GM12878 (cell line): ENCODE results near the gene LMTK2. TPM values are rescaled to one million over a fixed set of nuclear protein-coding genes. Genes with fewer than 3 reads are reported as not detected.
"Not testable (repeated sequence)": the region's sequence is repeated elsewhere in the genome, so short reads cannot be mapped to it uniquely, and the experiment has no call there.

Experiments used
- ATAC-seq: fragments of 200-7000 bp; cut with Tn5 transposase; 3 replicates; pipeline ENCODE4 v1.9.1; 2020; ENCODE audit warnings: mild to moderate bottlenecking, moderate library complexity
- BruUV-seq: library from RNA; stranded (reverse); fragments of 400-500 nt; replicated peaks from 2 replicates; lab custom pipeline; 2021; lab: Mats Ljungman, UMichigan
- CTCF ChIA-PET: fragments of 300-600 bp; sonication (Branson Sonifier 250); formaldehyde crosslinking; extraction: SDS; loops from one replicate; lab custom pipeline; 2021; ENCODE audit warnings: inconsistent platforms; lab: Yijun Ruan, JAX
- POLR2A ChIA-PET: fragments of 350-600 bp; formaldehyde crosslinking; extraction: SDS; loops from one replicate; lab custom pipeline; 2021; ENCODE audit warnings: inconsistent platforms; lab: Charles Lee
- RAD21 ChIA-PET: fragments of 300-600 bp; sonication (Branson Sonifier 250); formaldehyde crosslinking; loops from one replicate; lab custom pipeline; 2023; ENCODE audit warnings: antibody characterized with exemption; ENCODE audit not compliant: unreplicated experiment; lab: Charles Lee
- SMC1A ChIA-PET: fragments of 300-600 bp; sonication (Branson Sonifier 250); formaldehyde crosslinking; loops from one replicate; lab custom pipeline; 2023; ENCODE audit not compliant: unreplicated experiment, uncharacterized antibody; lab: Charles Lee
- DNase-seq: peaks from one replicate; pipeline ENCODE4 v3.0.0-alpha.2; 2011; ENCODE audit warnings: low read depth, low spot score
- FAIRE-seq: peaks from 3 replicates; lab custom pipeline; 2011; peaks lifted over from hg19 to GRCh38; lab: Jason Lieb, UNC
- H2AFZ ChIP-seq: 2 replicates; pipeline ENCODE4 v1.6.0; 2011; ENCODE audit warnings: low read depth, low read length, control low read depth; ENCODE audit not compliant: control insufficient read depth
- H3K27ac ChIP-seq: 2 replicates; pipeline ENCODE4 v1.5.1; 2011; ENCODE audit warnings: control low read depth; ENCODE audit not compliant: control insufficient read depth, insufficient read depth
- H3K27me3 ChIP-seq, 2 experiments: replicated peaks in 1 of 2; 2 replicates each; pipeline versions ENCODE4 v1.6.0 to v1.6.1; 2011; ENCODE audit warnings: low read length in 1 of 2; ENCODE audit not compliant: control insufficient read depth in 2 of 2, insufficient read depth in 2 of 2
- H3K36me3 ChIP-seq, 2 experiments: 2 replicates each; pipeline ENCODE4 v1.5.1; 2011; ENCODE audit warnings: low read length in 1 of 2; ENCODE audit not compliant: control insufficient read depth in 2 of 2, insufficient read depth in 2 of 2
- H3K4me1 ChIP-seq: 2 replicates; pipeline ENCODE4 v1.6.1; 2011; ENCODE audit warnings: mild to moderate bottlenecking, low read length, moderate library complexity, mixed read lengths; ENCODE audit not compliant: control insufficient read depth, insufficient read depth
- H3K4me2 ChIP-seq: 2 replicates; pipeline ENCODE4 v1.6.0; 2011; ENCODE audit warnings: control low read depth; ENCODE audit not compliant: control insufficient read depth, insufficient read depth
- H3K4me3 ChIP-seq: fragments of 200-600 bp; sonication (generic); 2 replicates; pipeline ENCODE4 v1.5.1; 2016
- H3K79me2 ChIP-seq: 2 replicates; pipeline ENCODE4 v1.6.0; 2011; ENCODE audit warnings: low read length; ENCODE audit not compliant: control insufficient read depth, insufficient read depth
- H3K9ac ChIP-seq: 2 replicates; pipeline ENCODE4 v1.8.0; 2011; ENCODE audit warnings: low read length, control low read depth, mixed read lengths; ENCODE audit not compliant: control insufficient read depth, insufficient read depth
- H3K9me3 ChIP-seq: replicated peaks from 3 replicates; pipeline ENCODE4 v1.5.1; 2011; ENCODE audit warnings: mild to moderate bottlenecking, low read length; ENCODE audit not compliant: control insufficient read depth, insufficient read depth
- H4K20me1 ChIP-seq: 2 replicates; pipeline ENCODE4 v1.6.0; 2011; ENCODE audit not compliant: control insufficient read depth, insufficient read depth
- BCL3 ChIP-seq: IDR thresholded peaks from 2 replicates; pipeline ENCODE4 v1.6.1; 2011; ENCODE audit warnings: borderline replicate concordance, low read depth, mild to moderate bottlenecking, moderate library complexity, low read length; ENCODE audit not compliant: insufficient read depth, poor library complexity, severe bottlenecking
- IRF4 ChIP-seq: IDR thresholded peaks from 2 replicates; pipeline ENCODE4 v1.6.1; 2011; ENCODE audit warnings: low read depth, low read length
- JUNB ChIP-seq: IDR thresholded peaks from 2 replicates; pipeline ENCODE4 v1.6.1; 2016; ENCODE audit warnings: antibody characterized with exemption, mild to moderate bottlenecking
- NFIC ChIP-seq: IDR thresholded peaks from 2 replicates; pipeline ENCODE4 v1.6.1; 2012; ENCODE audit warnings: low read depth, mild to moderate bottlenecking, inconsistent platforms, low read length, moderate library complexity
- RUNX3 ChIP-seq: IDR thresholded peaks from 2 replicates; pipeline ENCODE4 v1.6.1; 2012; ENCODE audit warnings: low read length, inconsistent platforms
- USF2 ChIP-seq: IDR thresholded peaks from 2 replicates; pipeline ENCODE4 v1.6.1; 2011; ENCODE audit warnings: low read depth, low read length, improper control_type of control experiment, borderline replicate concordance
- WGBS: methylation state at CpG from one replicate; pipeline ENCODE4 v1.1.6; 2016; ENCODE audit warnings: low lambda C conversion rate; ENCODE audit not compliant: insufficient replicate concordance, insufficient coverage; ENCODE audit errors: missing lambda C conversion rate; 5-methylcytosine and 5-hydroxymethylcytosine counted together
- in situ Hi-C: fragments of 300-500 bp; cut with MboI; formaldehyde crosslinking; loops from 9 replicates; pipeline ENCODE4 v1.14.3; 2018; ENCODE audit warnings: mixed read lengths
- intact Hi-C: fragments of 100-400 bp; cut with micrococcal nuclease; formaldehyde crosslinking; loops from one replicate; pipeline ENCODE4 v1.14.2; 2022; ENCODE audit not compliant: unreplicated experiment
- polyA plus RNA-seq, 11 experiments: library from polyadenylated mRNA; depleted of rRNA in 4 of 11; unstranded in 6 of 11; stranded (reverse) in 5 of 11; fragments of >200 nt; fragmentation: Nextera tagmentation in 4 of 11; fragmentation: Illumina TruSeq in 1 of 11; extraction: Ambion mirVana in 4 of 11; extraction: Trizol in 1 of 11; gene quantifications; 1 replicate in 1 of 11; 2 replicates in 10 of 11; pipeline versions ENCODE4 v1.2.1 to v1.2.3, GENCODE V29; 2011 to 2016; ENCODE audit warnings: inconsistent platforms in 2 of 11, missing spikeins in 2 of 11, low read depth in 1 of 11
- total RNA-seq, 4 experiments: library from RNA; depleted of rRNA in 3 of 4; stranded (reverse); fragments of >200 nt in 3 of 4; fragmentation: Illumina TruSeq in 1 of 4; extraction: Trizol in 1 of 4; gene quantifications; 2 replicates each; pipeline versions ENCODE4 v1.2.1 to v1.2.3, GENCODE V29; 2013 to 2021

Gene LMTK2
- total and polyA plus RNA-seq, 10 of the 15 experiments (the other 5 are each of a cell fraction or from before 2014, with no cell fraction given): 0.68 to 8.7 (median 4.6) TPM

GRCh38 chr7:98219382-98219781 lies 112.7 kb downstream of the LMTK2 start:
- not testable (repeated sequence) for BruUV-seq, H3K36me3 ChIP-seq
- WGBS: 24% methylated on average over 6 of the region's 6 CpGs

GRCh38 chr7:98221611-98222532 lies 115.2 kb downstream of the LMTK2 start:
- H3K4me2 ChIP-seq: no peak overlapping the region
- H2AFZ ChIP-seq: no peak overlapping the region
- H3K4me3 ChIP-seq: no peak overlapping the region
- no peaks in the 10 kb centered on the region for H3K27me3 ChIP-seq
- no peaks in the 10 kb centered on the region for H3K36me3 ChIP-seq
- no peak for DNase-seq
- H3K9me3 ChIP-seq: no peaks in the 10 kb centered on the region
- WGBS: 98% methylated on average over 33 of the region's 34 CpGs
- no peak overlapping the region for H3K27ac ChIP-seq
- intact Hi-C loops: no loop called here
- no peak overlapping the region for H3K9ac ChIP-seq
- in situ Hi-C loops: no loop called here
- ChIA-PET SMC1A (no interaction called here), CTCF (no interaction called here), POLR2A (no interaction called here), RAD21 (no interaction called here)
- no peak for ATAC-seq
- no peak for FAIRE-seq
- TF ChIP-seq BCL3: no peak
- TF ChIP-seq USF2: no peak
- H4K20me1 ChIP-seq: no peaks in the 10 kb centered on the region
- BruUV-seq: no TSS peak
- no peaks in the 10 kb centered on the region for H3K79me2 ChIP-seq
- peaks cover 24% of the 10 kb centered on the region for H3K4me1 ChIP-seq

More at GRCh38 chr7:98219382-98219781, 112.7 kb downstream of the LMTK2 start:
- H3K9ac ChIP-seq, in situ Hi-C loops, H3K27me3 ChIP-seq, POLR2A ChIA-PET, H2AFZ ChIP-seq, RAD21 ChIA-PET, H3K79me2 ChIP-seq, SMC1A ChIA-PET, FAIRE-seq, H3K4me3 ChIP-seq, H4K20me1 ChIP-seq, CTCF ChIA-PET, H3K9me3 ChIP-seq, DNase-seq, H3K27ac ChIP-seq: not testable (repeated sequence)
- Histone ChIP-seq H3K4me2 (peak overlapping the region; percentile 33; the same call in 1 of the 2 replicates), H3K4me1 (peaks cover 24% of the 10 kb centered on the region)
- intact Hi-C loops: loop anchor here (2.0 kb wide), 1 partner anchor 17 kb away; no protein-coding TSS in a partner anchor
- peak; percentile 29 for ATAC-seq
- TF ChIP-seq IRF4 (0 out of 2 replicates have a peak, but pooled peaks have one; percentile 18), NFIC (0 out of 2 replicates have a peak, but pooled peaks have one; percentile 22), RUNX3 (peak; percentile 63), JUNB (peak; percentile 65)
